Activated T-cell treated with anti-CD3 and anti-CD28 coated beads, Interleukin-2, amount 50 U/mL, for 72 hours (primary cell): Measurements from ENCODE around the gene SFXN2. TPM values are rescaled to one million over a fixed set of nuclear protein-coding genes. Genes with fewer than 3 reads are reported as not detected.
"Not testable (repeated sequence)": the region's sequence is repeated elsewhere in the genome, so short reads cannot be mapped to it uniquely, and the experiment has no call there.

ENCODE experiments used
- ATAC-seq, 2 donors: fragments of 150-1000 bp; cut with Tn5 transposase; replicated peaks in 1 of 2; 2 replicates each; pipeline ENCODE4 v1.10.0; 2021; ENCODE audit warnings: moderate library complexity in 2 of 2, mild to moderate bottlenecking in 1 of 2
- DNase-seq, 2 donors: peaks; one replicate each; pipeline ENCODE4 v3.0.0; 2021 to 2022; ENCODE audit warnings: mixed read lengths in 1 of 2
- H3K27ac Mint-ChIP-seq: one replicate; pipeline ENCODE4 v1.8.0; 2022; ENCODE audit warnings: mild to moderate bottlenecking, moderate library complexity, mixed read lengths
- H3K27me3 Mint-ChIP-seq: one replicate; pipeline ENCODE4 v1.8.0; 2022; ENCODE audit warnings: low read depth, mixed read lengths
- H3K36me3 Mint-ChIP-seq, 2 donors: one replicate each; pipeline ENCODE4 v1.8.0; 2022; ENCODE audit warnings: mixed read lengths in 2 of 2, mild to moderate bottlenecking in 1 of 2; ENCODE audit not compliant: insufficient read depth in 2 of 2
- H3K4me1 Mint-ChIP-seq: one replicate; pipeline ENCODE4 v1.8.0; 2022; ENCODE audit warnings: low read depth, mixed read lengths
- H3K4me3 Mint-ChIP-seq, 2 donors: one replicate each; pipeline ENCODE4 v1.8.0; 2022; ENCODE audit warnings: mild to moderate bottlenecking in 2 of 2, mixed read lengths in 2 of 2, moderate library complexity in 2 of 2
- H3K9me3 Mint-ChIP-seq, 2 donors: one replicate each; pipeline ENCODE4 v1.8.0; 2022; ENCODE audit warnings: mixed read lengths in 2 of 2
- total RNA-seq, 2 donors: library from RNA; stranded (reverse); gene quantifications; one replicate each; pipeline ENCODE4 v1.2.3, GENCODE V29; 2022

Gene SFXN2
- total RNA-seq, 2 donors from 2014 or later, result 7.5 to 10.4 TPM

DNA sequence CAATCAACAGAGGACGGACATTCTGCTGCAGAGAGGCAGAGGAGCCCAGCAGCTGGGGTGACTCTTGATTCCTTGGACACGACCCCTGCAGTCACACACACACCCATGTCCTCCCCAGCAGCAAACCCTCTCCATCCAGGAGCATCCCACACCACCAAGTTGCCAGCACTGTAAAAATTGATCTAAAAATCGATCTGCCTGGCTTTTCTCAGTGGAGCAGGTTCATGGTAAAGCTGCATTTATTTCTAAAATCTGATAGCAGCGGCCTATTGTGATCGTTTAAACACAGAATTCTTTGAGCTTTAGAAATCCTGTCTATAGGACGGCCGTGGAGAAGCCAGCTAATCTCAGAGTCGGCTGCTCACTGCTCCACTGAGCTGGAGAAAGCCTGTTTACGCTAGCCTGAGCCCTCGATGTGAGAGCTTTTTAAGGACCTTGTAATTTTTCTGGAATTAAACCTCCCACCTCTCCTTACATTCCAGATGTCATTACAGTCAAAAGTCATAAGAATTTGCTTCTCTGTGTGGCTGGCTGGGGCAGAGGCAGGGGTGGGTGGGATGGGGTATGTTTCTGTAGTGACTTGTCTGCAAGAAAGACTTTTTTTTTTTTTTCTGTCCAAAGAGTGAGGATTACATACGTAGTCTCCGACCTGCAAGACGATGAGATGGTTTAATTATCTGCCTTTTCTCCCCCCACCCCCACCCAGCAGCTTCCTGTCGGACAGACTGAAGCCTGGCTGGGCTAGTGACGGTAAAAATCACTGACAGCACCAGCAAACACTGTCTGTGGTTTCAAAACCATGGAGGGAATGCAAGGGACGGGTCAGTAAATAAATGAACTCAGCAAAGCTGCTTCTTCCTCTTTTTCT lies 38.5 kb upstream of the SFXN2 start:
- Mint-ChIP-seq H3K4me3 (no peak overlapping the region), H3K36me3 (no peaks in the 10 kb centered on the region), H3K27me3 (no peaks in the 10 kb centered on the region), H3K9me3 (no peaks in the 10 kb centered on the region), H3K27ac (no peak overlapping the region), H3K4me1 (peaks cover 34% of the 10 kb centered on the region)
- DNase-seq (no peak), ATAC-seq (no peak)

DNA sequence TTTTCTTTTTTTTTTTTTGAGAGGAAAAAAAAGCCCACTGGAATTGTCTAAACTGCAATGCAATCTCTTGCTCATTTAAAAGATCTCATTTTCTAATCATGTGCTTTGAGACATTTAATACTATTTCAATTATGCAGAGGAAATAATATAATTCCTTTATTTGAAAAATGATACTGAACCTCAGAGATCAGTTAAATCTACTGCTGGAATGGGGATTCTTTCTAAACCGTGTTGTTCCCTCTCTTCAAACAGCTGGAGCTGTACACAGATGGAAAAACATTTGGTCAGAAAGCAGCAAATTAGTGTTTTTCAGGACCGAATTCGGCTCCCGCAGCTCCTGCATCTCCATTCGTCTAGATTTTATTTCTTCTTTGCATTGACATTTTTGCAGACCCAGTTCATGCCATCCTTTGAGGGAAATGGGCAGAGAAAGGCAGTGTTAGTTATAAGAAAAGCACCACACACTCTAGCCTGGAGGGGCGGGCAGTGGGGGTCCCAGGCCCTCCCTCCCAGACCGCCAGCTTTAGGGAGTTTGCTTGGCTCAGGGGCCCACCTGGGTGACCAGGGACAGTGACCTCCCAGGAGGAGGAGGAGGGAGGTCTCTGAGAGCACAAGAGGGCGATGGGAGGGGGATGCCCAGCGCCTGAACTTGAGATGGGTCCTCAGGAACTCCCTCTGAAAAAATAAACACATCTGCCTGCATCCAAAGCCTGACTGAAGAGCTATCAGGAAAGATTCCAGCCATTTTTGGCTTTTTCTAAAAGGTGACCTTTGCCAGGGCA lies 37.7 kb upstream of the SFXN2 start:
- peaks cover 39% of the 10 kb centered on the region for H3K4me1 Mint-ChIP-seq
- H3K27me3 Mint-ChIP-seq, result no peaks in the 10 kb centered on the region
- ATAC-seq, result no peak
- DNase-seq, result no peak
- H3K9me3 Mint-ChIP-seq, result no peaks in the 10 kb centered on the region
- H3K36me3 Mint-ChIP-seq, result no peaks in the 10 kb centered on the region
- no peak overlapping the region for H3K4me3 Mint-ChIP-seq
- no peak overlapping the region for H3K27ac Mint-ChIP-seq

DNA sequence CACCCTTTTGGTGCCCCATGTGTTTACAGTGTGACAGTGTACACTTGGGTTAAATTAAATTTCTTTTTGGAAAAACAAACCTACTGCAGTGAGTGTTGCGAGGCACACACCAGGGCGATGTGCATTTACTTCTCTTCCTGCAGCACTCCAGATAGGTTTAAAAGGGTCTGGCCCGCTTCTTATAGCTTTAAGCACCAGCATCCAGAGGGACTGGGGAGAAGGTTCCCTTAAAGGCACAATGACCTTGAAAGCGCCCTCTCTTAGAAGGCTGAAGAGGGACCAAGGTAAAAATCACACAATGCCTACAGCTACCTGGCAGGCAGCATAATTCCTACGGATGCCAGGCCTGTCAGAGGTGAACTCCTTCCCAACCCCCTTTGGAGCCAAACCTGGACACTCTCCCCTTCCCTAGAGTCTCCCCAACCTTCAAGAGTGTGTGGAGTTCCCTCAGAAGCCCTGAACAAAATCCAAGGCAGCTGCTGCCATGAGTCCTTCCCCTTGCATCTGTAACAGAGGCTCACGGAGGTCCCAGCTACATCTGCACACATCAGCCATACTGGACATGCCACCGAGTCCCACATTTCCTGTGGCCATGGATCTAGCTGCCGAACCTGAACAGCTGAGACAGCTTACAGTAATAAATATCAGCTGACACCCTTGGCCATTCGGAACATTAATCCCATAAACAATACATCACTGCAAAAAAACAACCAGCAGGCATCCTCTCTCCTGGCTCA lies 36.9 kb upstream of the SFXN2 start:
- H3K27ac Mint-ChIP-seq, result no peak overlapping the region
- H3K27me3 Mint-ChIP-seq, result no peaks in the 10 kb centered on the region
- H3K36me3 Mint-ChIP-seq, result peaks cover 0 to 3% of the 10 kb centered on the region in 2 donors
- no peaks in the 10 kb centered on the region for H3K9me3 Mint-ChIP-seq
- DNase-seq, result no peak
- H3K4me3 Mint-ChIP-seq, result no peak overlapping the region
- H3K4me1 Mint-ChIP-seq, result peaks cover 45% of the 10 kb centered on the region
- no peak for ATAC-seq

DNA sequence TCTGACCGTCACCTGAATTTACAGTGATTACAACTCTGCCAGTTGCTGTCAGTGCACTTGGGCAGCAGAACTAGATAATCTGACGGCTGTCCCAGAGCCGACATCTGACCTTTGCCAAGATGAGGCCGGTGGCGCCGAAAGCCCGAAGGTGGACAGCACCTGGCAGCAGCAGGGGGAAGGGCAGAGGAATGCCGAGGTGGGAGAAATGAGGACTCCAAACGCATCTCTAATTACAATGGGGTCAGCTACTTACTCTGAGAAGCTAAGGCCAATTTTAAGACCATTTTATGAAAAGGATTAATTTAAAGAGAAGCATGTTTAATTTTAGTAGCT lies 36.4 kb upstream of the SFXN2 start:
- H3K27me3 Mint-ChIP-seq, result no peaks in the 10 kb centered on the region
- peaks cover 45% of the 10 kb centered on the region for H3K4me1 Mint-ChIP-seq
- no peaks in the 10 kb centered on the region for H3K9me3 Mint-ChIP-seq
- peaks cover 0 to 3% of the 10 kb centered on the region in 2 donors for H3K36me3 Mint-ChIP-seq
- ATAC-seq (no peak), DNase-seq (no peak)
- H3K27ac Mint-ChIP-seq, result no peak overlapping the region
- no peak overlapping the region for H3K4me3 Mint-ChIP-seq

DNA sequence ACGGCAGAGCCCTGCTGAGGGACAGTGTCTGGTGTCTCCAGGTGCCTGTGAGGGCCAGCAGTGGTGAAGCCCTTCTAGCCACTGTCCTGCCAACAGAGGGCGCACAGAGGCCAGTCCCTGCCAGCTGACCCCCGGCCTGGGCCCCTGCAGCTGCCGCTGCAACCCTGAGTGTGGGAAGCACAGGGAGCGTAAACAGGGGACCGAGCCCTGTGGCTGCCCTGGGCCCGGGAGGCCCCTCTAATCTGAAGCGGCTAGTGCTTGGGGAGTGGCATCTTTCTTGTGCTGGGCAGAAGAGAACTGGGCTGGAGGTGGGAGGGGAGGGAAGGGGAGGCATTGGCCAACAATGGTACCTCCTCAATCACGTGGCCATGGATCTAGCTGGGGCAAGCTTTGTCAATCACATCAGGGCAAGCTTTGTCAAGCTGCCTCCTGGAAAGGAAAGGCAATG lies 35.6 kb upstream of the SFXN2 start:
- H3K4me1 Mint-ChIP-seq, result peaks cover 37% of the 10 kb centered on the region
- no peak overlapping the region for H3K27ac Mint-ChIP-seq
- H3K36me3 Mint-ChIP-seq, result peaks cover 0 to 3% of the 10 kb centered on the region in 2 donors
- no peaks in the 10 kb centered on the region for H3K27me3 Mint-ChIP-seq
- no peak overlapping the region for H3K4me3 Mint-ChIP-seq
- ATAC-seq (peak in 1 of 2 donors; percentile 30), DNase-seq (peak; percentile 33 to 45)
- H3K9me3 Mint-ChIP-seq, result no peaks in the 10 kb centered on the region

DNA sequence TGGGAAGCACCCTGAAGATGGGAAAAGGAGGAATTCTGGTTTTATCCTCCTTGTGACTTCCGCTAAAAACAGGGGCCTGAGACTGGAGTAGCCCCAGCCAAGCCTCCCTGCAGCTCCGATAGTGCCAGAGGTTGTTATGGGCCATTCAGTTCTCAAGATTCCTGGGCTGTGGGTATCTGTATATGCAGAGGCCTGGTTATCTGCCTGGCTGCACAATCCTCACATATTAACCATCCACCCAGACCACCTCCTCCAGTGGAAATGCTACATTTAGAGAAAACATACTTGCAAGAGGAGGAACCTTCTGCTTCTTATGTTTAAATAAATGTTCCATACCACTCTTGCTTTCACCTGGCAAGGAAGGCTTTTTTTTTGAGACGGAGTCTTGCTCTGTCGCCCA lies 34.8 kb upstream of the SFXN2 start:
- Mint-ChIP-seq H3K27me3 (no peaks in the 10 kb centered on the region), H3K4me3 (no peak overlapping the region), H3K9me3 (no peaks in the 10 kb centered on the region), H3K4me1 (peaks cover 29% of the 10 kb centered on the region), H3K36me3 (peaks cover 0 to 3% of the 10 kb centered on the region in 2 donors), H3K27ac (no peak overlapping the region)
- DNase-seq (no peak), ATAC-seq (no peak)

DNA sequence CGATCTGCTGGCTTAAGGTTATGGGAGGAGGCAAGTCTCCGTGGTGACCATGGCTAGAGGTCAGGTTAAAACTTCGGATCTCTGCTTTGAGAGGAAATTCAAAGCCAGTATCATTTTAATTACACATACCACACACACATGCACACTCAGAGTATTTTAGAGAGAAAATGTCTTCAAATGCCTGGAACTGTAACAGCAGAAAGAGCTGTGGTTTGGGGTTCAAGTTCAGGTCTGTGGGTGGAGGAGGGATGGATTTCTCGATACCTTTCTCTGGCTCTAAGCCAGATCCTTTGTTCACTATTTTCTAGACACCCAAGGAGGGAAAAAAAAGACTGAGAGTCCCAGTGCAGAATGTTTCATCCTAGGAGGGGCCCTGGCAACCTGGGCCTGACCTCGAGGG lies 32.7 kb upstream of the SFXN2 start:
- no peak for DNase-seq
- H3K9me3 Mint-ChIP-seq, result no peaks in the 10 kb centered on the region
- H3K4me3 Mint-ChIP-seq, result peak overlapping the region in 1 of 2 donors; percentile 7
- peak in 1 of 2 donors; percentile 19 for ATAC-seq
- no peak overlapping the region for H3K27ac Mint-ChIP-seq
- no peaks in the 10 kb centered on the region for H3K27me3 Mint-ChIP-seq
- peaks cover 2 to 6% of the 10 kb centered on the region in 2 donors for H3K36me3 Mint-ChIP-seq
- H3K4me1 Mint-ChIP-seq, result peaks cover 12% of the 10 kb centered on the region

DNA sequence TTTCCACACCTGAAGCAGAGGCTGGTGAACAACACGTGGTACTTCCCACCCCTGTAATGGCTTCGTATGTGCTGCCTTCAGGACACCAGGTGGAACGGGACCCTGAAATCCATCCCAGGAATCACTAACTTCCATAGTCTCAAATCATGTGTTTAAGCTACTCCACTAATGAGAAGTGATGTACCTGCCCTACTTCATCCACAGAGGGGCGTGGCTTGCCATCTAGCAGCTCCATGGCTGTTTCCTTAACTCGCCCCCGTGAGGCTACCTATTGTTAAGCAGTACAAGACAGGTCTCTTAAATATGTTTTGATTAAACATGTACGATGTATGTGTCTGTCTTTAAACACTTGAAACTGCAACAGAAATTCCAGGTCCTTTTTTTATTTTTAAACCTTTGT lies 32.0 kb upstream of the SFXN2 start:
- Mint-ChIP-seq H3K36me3 (peaks cover 2 to 6% of the 10 kb centered on the region in 2 donors), H3K4me1 (peaks cover 12% of the 10 kb centered on the region), H3K4me3 (no peak overlapping the region), H3K27ac (no peak overlapping the region), H3K9me3 (no peaks in the 10 kb centered on the region), H3K27me3 (no peaks in the 10 kb centered on the region)
- ATAC-seq (no peak), DNase-seq (no peak)

DNA sequence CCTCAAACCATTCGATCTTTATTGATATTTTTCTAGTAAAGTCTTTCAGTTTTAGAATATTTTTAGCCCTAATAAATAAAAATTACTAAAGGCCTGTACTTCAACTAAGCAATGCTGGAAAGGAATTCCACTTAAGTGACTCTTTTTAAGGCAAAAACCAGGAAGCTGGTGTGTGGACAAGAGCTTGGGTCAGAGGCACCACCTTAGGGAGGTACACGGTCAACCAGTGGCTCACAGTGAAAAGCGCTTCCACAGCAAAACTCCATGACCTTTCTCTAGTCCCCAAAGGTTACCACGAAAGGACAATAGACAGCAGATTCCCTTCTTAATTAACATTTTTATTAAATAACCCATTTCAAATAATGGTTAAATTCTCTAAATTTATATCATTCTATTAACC lies 31.5 kb upstream of the SFXN2 start:
- H3K4me3 Mint-ChIP-seq, result no peak overlapping the region
- peaks cover 2 to 6% of the 10 kb centered on the region in 2 donors for H3K36me3 Mint-ChIP-seq
- H3K4me1 Mint-ChIP-seq, result peaks cover 12% of the 10 kb centered on the region
- no peaks in the 10 kb centered on the region for H3K27me3 Mint-ChIP-seq
- H3K9me3 Mint-ChIP-seq, result no peaks in the 10 kb centered on the region
- ATAC-seq, result no peak
- DNase-seq, result no peak
- H3K27ac Mint-ChIP-seq, result no peak overlapping the region

DNA sequence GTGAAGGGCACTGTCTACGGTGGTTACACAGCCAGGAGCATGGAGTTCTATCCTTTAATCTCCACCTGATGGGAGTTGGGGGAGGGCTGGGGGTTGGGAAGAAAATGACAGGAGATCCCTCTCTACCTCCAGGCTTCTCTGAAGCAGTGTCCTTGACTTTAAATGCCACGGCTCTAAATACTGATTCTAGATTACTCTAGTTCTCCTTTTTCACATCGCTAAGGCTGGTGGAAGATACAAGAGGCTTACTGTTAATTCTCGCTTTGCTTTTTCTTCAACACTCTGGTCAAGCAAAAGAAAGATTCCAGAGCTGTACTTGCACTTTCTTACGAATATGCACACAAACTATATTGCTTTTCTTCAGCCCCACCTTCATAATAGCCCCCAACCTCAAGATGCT lies 30.7 kb upstream of the SFXN2 start:
- H3K4me1 Mint-ChIP-seq, result peaks cover 12% of the 10 kb centered on the region
- DNase-seq (no peak), ATAC-seq (no peak)
- no peaks in the 10 kb centered on the region for H3K9me3 Mint-ChIP-seq
- H3K36me3 Mint-ChIP-seq, result peaks cover 2 to 6% of the 10 kb centered on the region in 2 donors
- H3K4me3 Mint-ChIP-seq, result no peak overlapping the region
- no peak overlapping the region for H3K27ac Mint-ChIP-seq
- H3K27me3 Mint-ChIP-seq, result no peaks in the 10 kb centered on the region

DNA sequence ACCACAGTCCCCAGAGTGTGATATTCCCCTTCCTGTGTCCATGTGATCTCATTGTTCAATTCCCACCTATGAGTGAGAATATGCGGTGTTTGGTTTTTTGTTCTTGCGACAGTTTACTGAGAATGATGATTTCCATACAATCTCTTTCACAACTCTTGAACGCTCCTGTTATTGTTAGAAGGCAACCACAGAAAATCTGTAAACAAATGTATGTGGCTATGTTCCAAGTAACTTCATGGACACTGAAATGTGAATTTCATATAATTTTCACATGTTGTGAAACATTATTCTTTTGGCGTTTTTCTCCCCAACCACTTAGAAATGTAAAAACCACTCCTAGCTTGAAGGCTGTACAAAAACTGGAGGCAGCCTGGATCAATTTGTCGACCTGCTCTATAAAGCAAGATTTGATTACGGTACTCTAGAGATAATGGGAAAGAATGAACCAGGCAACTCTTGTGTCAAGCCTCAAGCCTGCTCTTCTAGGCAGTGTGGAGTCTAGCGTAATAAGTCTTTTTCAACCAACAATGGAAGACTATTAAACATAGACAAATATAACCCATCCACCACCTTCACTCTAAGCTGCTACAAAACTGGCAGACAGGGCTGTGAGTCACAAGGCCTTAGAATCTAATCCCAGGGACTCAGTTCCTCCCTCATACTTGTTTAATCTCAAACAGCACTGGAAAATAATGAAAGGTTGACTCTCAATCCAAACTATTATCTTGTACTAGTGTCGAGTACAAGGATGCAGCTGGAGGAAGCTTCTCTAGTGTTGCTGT lies 23.0 kb upstream of the SFXN2 start:
- Mint-ChIP-seq H3K27me3 (no peaks in the 10 kb centered on the region), H3K4me3 (no peak overlapping the region), H3K36me3 (peaks cover under 1 to 7% of the 10 kb centered on the region in 2 donors), H3K9me3 (no peaks in the 10 kb centered on the region), H3K4me1 (no peaks in the 10 kb centered on the region), H3K27ac (no peak overlapping the region)
- no peak for ATAC-seq
- DNase-seq, result no peak

DNA sequence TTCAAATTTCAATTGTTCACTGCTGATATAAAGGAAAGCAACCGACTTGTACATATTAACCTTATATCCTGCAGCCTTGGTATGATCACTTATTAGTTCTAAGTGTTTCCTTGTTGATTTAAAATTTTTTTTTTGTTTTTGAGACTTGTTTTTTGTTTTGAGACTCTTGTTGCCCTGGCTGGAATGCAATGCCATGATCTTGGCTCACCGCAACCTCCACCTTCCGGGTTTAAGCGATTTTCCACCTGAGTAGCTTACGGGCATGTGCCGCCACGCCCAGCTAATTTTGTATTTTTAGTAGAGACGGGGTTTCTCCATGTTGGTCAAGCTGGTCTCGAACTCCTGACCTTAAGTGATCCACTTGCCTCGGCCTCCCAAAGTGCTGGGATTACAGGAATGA lies 19.0 kb upstream of the SFXN2 start:
- ATAC-seq, H3K9me3 Mint-ChIP-seq, H3K4me1 Mint-ChIP-seq, H3K4me3 Mint-ChIP-seq, H3K27me3 Mint-ChIP-seq, DNase-seq, H3K27ac Mint-ChIP-seq: not testable (repeated sequence)
- peaks cover 5 to 13% of the 10 kb centered on the region in 2 donors for H3K36me3 Mint-ChIP-seq
